B cell (primary cell): ENCODE results near the gene TRPV2. TPM values are rescaled to one million over a fixed set of nuclear protein-coding genes. Genes with fewer than 3 reads are reported as not detected.

Experiments used
- ATAC-seq: fragments of 200-7000 bp; cut with Tn5 transposase; one replicate; pipeline ENCODE4 v1.10.0; 2021; ENCODE audit warnings: low read depth, mild to moderate bottlenecking, moderate number of reproducible peaks, moderate library complexity
- CTCF ChIA-PET: fragments of 350-600 bp; sonication (Branson Sonifier 250); formaldehyde crosslinking; loops from one replicate; lab custom pipeline; 2021; ENCODE audit warnings: antibody characterized with exemption, inconsistent platforms; lab: Charles Lee
- POLR2A ChIA-PET: fragments of 350-600 bp; sonication (Branson Sonifier 250); formaldehyde crosslinking; loops from one replicate; lab custom pipeline; 2021; ENCODE audit warnings: antibody characterized with exemption; lab: Charles Lee
- DNase-seq: peaks from one replicate; pipeline ENCODE4 v3.0.0; 2013
- H2AFZ ChIP-seq: 2 replicates; pipeline ENCODE4 v1.6.1; 2012; ENCODE audit warnings: mild to moderate bottlenecking, low read depth, low read length; ENCODE audit not compliant: insufficient read depth, poor library complexity, severe bottlenecking
- H3K27ac ChIP-seq, 2 donors: 1 replicate in 1 of 2; 2 replicates in 1 of 2; pipeline ENCODE4 v1.5.1; 2012 to 2013; ENCODE audit warnings: low read length in 2 of 2, mild to moderate bottlenecking in 2 of 2, moderate library complexity in 1 of 2
- H3K27me3 ChIP-seq, 4 experiments: fragments of 200-600 bp in 1 of 4; sonication (generic) in 1 of 4; replicated peaks in 1 of 4; 1 replicate in 2 of 4; 2 replicates in 2 of 4; pipeline versions ENCODE4 v1.6.1 to v1.7.0; 2013 to 2016; ENCODE audit warnings: low read length in 3 of 4, mild to moderate bottlenecking in 2 of 4, mixed read lengths in 1 of 4, moderate library complexity in 1 of 4; ENCODE audit not compliant: insufficient read depth in 4 of 4, control insufficient read depth in 3 of 4; ENCODE audit errors: control extremely low read depth in 1 of 4
- H3K36me3 ChIP-seq, 2 experiments: replicated peaks in 1 of 2; 1 replicate in 1 of 2; 2 replicates in 1 of 2; pipeline versions ENCODE4 v1.6.1 to v1.7.1; 2013; ENCODE audit warnings: low read length in 1 of 2; ENCODE audit not compliant: insufficient read depth in 2 of 2, control insufficient read depth in 1 of 2; ENCODE audit errors: control extremely low read depth in 1 of 2, extremely low read depth in 1 of 2
- H3K4me1 ChIP-seq, 2 donors: fragments of 200-600 bp in 1 of 2; sonication (generic) in 1 of 2; 1 replicate in 1 of 2; 2 replicates in 1 of 2; pipeline versions ENCODE4 v1.5.1 to v1.6.1; 2013 to 2017; ENCODE audit warnings: low read length in 2 of 2; ENCODE audit not compliant: control insufficient read depth in 2 of 2, insufficient read depth in 2 of 2
- H3K4me2 ChIP-seq: replicated peaks from 2 replicates; pipeline ENCODE3; 2012; ENCODE audit warnings: mild to moderate bottlenecking, low read depth, low read length; ENCODE audit not compliant: poor library complexity, severe bottlenecking
- H3K4me3 ChIP-seq, 5 experiments: fragments of 200-600 bp in 1 of 5; sonication (generic) in 1 of 5; 1 replicate in 3 of 5; 2 replicates in 2 of 5; pipeline versions ENCODE4 v1.5.1 to v1.7.0; 2011 to 2016; ENCODE audit warnings: low read length in 4 of 5, mild to moderate bottlenecking in 4 of 5, low read depth in 2 of 5, control low read depth in 1 of 5, moderate library complexity in 1 of 5; ENCODE audit not compliant: insufficient read depth in 1 of 5; ENCODE audit errors: control extremely low read depth in 1 of 5, extremely low read depth in 1 of 5
- H3K79me2 ChIP-seq: fragments of 200-600 bp; sonication (generic); one replicate; pipeline ENCODE4 v1.6.0; 2016; ENCODE audit warnings: low read length; ENCODE audit not compliant: control insufficient read depth, insufficient read depth
- H3K9ac ChIP-seq: fragments of 200-600 bp; sonication (generic); 2 replicates; pipeline ENCODE4 v1.6.1; 2017; ENCODE audit warnings: mild to moderate bottlenecking, low read length, moderate library complexity
- H3K9me3 ChIP-seq, 3 donors: one replicate each; pipeline versions ENCODE4 v1.6.1 to v1.7.1; 2013; ENCODE audit warnings: low read length in 2 of 3; ENCODE audit not compliant: control insufficient read depth in 2 of 3, insufficient read depth in 1 of 3; ENCODE audit errors: control extremely low read depth in 1 of 3
- H4K20me1 ChIP-seq: 2 replicates; pipeline ENCODE4 v1.6.0; 2012; ENCODE audit warnings: mild to moderate bottlenecking, low read length; ENCODE audit not compliant: insufficient read depth, control insufficient read depth, poor library complexity, severe bottlenecking
- H3K27ac Mint-ChIP-seq: one replicate; pipeline ENCODE4 v1.8.0; 2021; ENCODE audit warnings: mixed read lengths
- H3K27me3 Mint-ChIP-seq: one replicate; pipeline ENCODE4 v1.8.0; 2021; ENCODE audit warnings: mixed read lengths
- H3K4me1 Mint-ChIP-seq: one replicate; pipeline ENCODE4 v1.8.0; 2021; ENCODE audit warnings: mixed read lengths
- H3K4me3 Mint-ChIP-seq: one replicate; pipeline ENCODE4 v1.8.0; 2021; ENCODE audit warnings: mixed read lengths
- H3K9me3 Mint-ChIP-seq: one replicate; pipeline ENCODE4 v1.8.0; 2022; ENCODE audit warnings: mixed read lengths; ENCODE audit not compliant: insufficient read depth
- CTCF ChIP-seq: fragments of 200-600 bp; IDR thresholded peaks from one replicate; pipeline ENCODE4 v1.8.0; 2022; ENCODE audit warnings: antibody characterized with exemption, mild to moderate bottlenecking
- EZH2 ChIP-seq: IDR thresholded peaks from 2 replicates; pipeline ENCODE4 v1.6.1; 2012; ENCODE audit warnings: borderline replicate concordance, low read depth, mild to moderate bottlenecking, moderate library complexity, low read length; ENCODE audit not compliant: insufficient read depth, poor library complexity, severe bottlenecking
- WGBS: methylation state at CpG from one replicate; pipeline ENCODE4 v1.1.5; 2013; ENCODE audit warnings: missing lambda C conversion rate; ENCODE audit not compliant: insufficient coverage; 5-methylcytosine and 5-hydroxymethylcytosine counted together
- intact Hi-C: fragments of 100-400 bp; cut with micrococcal nuclease; formaldehyde crosslinking; loops from one replicate; pipeline ENCODE4 v1.10.0; 2022
- polyA plus RNA-seq: library from polyadenylated mRNA; depleted of rRNA; stranded (reverse); fragments of >200 nt; gene quantifications from 2 replicates; pipeline ENCODE4 v1.2.3, GENCODE V29; 2012
- total RNA-seq, 2 donors: library from RNA; stranded (reverse); fragments of 120-200 nt in 1 of 2; gene quantifications; 1 replicate in 1 of 2; 2 replicates in 1 of 2; pipeline versions ENCODE4 v1.2.3 to v1.2.4, GENCODE V29; 2013 to 2022

Gene TRPV2
- total and polyA plus RNA-seq, 2 donors (not counting 1 experiment from before 2014, with no cell fraction given): 58.6 to 89.0 TPM

GRCh38 chr17:16380640-16381495 is 34.5 kb upstream of the TRPV2 start, which contains the start of gene UBB:
UBB (plus strand) TSS chr17:16381091; CDS start chr17:16381908, 817 bp downstream.
- Histone ChIP-seq H3K27me3 (no peaks in the 10 kb centered on the region), H3K36me3 (peaks cover 0 to 17% of the 10 kb centered on the region in 2 experiments), H3K4me3 (peak within 1 kb of the TSS; percentile 73 to 96 (median 91)), H3K9me3 (no peaks in the 10 kb centered on the region), H2AFZ (peak within 1 kb of the TSS; percentile 100), H3K79me2 (peaks cover 39% of the 10 kb centered on the region), H4K20me1 (peaks cover 34% of the 10 kb centered on the region), H3K4me2 (peak within 1 kb of the TSS; percentile 92), H3K4me1 (peaks cover 32 to 43% of the 10 kb centered on the region in 2 donors), H3K27ac (peak within 1 kb of the TSS; percentile 97 to 98), H3K9ac (peak within 1 kb of the TSS; percentile 94)
- no peak for TF ChIP-seq CTCF
- no peak for TF ChIP-seq EZH2
- peak within 1 kb of the TSS; percentile 97 for H3K27ac Mint-ChIP-seq
- DNase-seq (peak; percentile 97), ATAC-seq (peak; percentile 89)
- H3K9me3 Mint-ChIP-seq: no peaks in the 10 kb centered on the region
- ChIA-PET CTCF (interaction anchor here (0.6 to 5.1 kb wide), 9 partner anchors 17 to 281 kb away, joined by 3 to 31 read pairs (median 4); partner anchors contain the start of gene TRPV2), POLR2A (interaction anchor here (0.6 to 2.3 kb wide), 21 partner anchors 13 to 1283 kb away, joined by 3 to 30 read pairs (median 5); partner anchors contain the start of genes CENPV and TRPV2)
- no peaks in the 10 kb centered on the region for H3K27me3 Mint-ChIP-seq
- peaks cover 45% of the 10 kb centered on the region for H3K4me1 Mint-ChIP-seq
- H3K4me3 Mint-ChIP-seq: peak within 1 kb of the TSS; percentile 84
- WGBS: under 1% methylated on average over 62 of the region's 67 CpGs
- intact Hi-C loops: loop anchor here (1.0 to 5.0 kb wide), 4 partner anchors 28 to 156 kb away; partner anchors contain the start of genes CENPV and TRPV2
